Astrocyte (in vitro differentiated cells and primary cell): ENCODE results near the gene SCN3B.

Experiments used
- EZH2 ChIP-seq: IDR thresholded peaks from 2 replicates; pipeline ENCODE4 v1.6.1; 2012; ENCODE audit warnings: mild to moderate bottlenecking, low read length, inconsistent platforms; ENCODE audit not compliant: insufficient read depth
- TF ChIP-seq, protein P1 (sequence below): IDR thresholded peaks from 2 replicates; pipeline ENCODE4 v1.5.1; 2011; ENCODE audit warnings: low read depth, mild to moderate bottlenecking, inconsistent platforms, low read length, moderate library complexity; ENCODE audit not compliant: insufficient read depth

DNA sequence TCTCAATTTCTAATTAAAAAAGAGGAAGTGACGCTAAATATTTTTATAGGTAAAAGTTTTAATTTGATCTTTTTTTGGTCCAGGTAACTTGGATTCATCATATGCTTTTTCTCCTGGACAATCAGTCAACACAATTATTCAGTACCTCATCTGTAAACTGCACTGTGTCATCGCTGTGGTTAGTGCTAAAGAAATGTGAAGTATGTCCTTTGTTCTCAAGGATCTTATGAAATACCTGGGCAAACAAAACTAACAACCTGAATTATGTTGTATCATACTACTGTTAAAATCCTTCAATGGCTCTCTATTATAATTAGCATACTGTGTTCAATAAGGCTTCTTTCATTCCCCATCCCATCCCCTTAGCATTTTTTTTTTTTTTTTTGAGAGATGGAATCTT is 19.9 kb upstream of the SCN3B start:
- TF ChIP-seq, protein P1, sequence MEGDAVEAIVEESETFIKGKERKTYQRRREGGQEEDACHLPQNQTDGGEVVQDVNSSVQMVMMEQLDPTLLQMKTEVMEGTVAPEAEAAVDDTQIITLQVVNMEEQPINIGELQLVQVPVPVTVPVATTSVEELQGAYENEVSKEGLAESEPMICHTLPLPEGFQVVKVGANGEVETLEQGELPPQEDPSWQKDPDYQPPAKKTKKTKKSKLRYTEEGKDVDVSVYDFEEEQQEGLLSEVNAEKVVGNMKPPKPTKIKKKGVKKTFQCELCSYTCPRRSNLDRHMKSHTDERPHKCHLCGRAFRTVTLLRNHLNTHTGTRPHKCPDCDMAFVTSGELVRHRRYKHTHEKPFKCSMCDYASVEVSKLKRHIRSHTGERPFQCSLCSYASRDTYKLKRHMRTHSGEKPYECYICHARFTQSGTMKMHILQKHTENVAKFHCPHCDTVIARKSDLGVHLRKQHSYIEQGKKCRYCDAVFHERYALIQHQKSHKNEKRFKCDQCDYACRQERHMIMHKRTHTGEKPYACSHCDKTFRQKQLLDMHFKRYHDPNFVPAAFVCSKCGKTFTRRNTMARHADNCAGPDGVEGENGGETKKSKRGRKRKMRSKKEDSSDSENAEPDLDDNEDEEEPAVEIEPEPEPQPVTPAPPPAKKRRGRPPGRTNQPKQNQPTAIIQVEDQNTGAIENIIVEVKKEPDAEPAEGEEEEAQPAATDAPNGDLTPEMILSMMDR: no peak
- no peak for TF ChIP-seq EZH2
